Measurements from ENCODE around the gene FAM131C.

The FAM131C gene

DNA sequence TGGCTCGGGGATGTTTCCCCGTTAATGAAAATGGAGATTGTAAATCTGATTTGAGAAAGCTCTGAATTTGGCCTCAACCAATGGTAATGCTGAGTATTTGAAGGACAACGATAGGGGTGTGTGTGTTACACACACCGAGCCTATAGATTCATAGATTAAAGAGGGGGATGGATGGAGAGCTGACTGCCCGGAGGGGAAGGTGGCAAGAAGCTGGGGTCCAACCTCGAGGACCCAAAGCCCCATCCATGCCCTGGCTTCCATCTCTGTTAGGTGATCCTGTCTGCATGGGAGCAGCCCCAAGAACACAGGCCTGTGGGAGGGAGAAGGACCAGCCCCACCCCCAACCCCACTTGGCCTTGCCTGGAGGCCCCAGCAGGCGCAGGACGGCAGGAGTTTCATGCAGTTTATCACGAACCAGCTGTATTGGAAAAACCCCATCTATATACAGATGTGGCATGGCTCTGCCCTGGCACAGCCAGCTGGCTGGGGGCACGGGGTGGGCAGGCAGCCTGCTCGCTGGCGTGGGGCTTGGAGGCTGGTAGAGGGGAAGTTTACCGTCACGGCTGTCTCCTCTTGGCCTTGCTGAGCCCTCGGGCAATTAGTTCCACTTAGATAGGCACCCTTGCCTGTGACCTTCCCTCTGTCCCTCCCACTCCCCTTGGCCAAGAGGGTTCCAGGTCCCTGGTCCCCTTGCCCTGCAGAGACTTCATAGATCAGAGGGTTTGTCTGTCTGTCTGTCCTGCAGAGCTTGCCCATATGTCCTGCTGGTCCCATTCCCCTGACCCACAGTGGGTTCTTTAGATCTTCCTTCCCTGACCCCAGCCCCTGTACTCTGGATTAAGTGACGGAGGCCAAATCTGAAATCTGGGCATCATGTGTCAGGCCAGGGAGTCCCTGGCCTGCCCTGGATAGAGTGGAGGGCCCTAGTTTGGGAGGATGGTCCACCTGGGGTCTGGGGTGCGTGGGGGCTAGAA is 58.7 kb downstream of the FAM131C start:
- no peak for DNase-seq

DNA sequence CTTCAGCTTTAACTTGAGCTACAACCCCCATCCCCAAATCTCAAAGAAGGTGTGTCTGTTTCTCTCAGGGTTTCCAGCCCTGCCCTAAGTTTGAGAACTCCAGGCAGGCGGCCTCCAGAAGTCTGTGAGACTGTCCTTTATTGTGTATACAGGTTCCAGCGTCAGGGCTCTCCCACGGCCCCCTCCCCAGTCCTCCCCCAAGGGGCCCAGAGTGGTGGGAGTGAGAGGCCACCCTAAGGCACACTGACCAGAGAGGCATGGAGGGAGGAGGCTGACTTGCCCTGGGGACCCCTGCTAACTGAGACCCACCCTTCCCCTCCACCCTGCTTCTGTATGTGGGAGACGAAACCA is 59.6 kb downstream of the FAM131C start:
- DNase-seq, result no peak

DNA sequence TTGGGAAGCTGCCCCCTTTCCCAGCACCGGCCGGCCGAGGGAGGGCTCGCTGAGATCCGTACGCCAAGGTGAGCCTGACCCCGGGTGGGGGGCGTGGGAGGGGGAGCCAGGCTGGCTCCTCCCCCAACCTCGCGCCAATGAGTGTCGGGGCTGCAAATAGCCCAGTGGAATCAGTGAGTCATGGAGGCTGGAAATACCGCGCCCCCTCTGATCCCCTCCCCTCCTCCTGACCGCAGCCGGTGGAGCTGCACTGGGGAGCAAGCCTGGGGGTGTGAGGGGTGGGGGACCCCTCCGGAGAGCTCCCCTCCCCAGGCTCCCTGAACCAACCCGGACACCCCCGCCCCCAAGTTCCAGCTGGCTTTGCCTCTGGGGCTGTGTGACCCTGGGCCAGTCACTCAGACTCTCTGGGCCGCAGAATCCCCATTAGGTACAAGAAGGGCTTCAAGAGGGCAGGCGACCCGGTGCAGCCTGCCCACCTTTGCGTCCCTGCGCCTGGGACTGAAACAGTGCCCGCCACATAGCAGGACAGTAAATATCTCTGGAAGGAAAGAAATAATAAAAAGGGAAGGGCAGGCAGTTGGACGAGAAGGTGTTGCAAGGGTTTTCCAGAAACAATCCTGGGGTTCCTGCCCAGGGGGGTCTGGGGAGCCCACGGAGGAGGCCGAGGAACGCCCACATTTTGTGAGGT is 60.1 kb downstream of the FAM131C start:
- peak; percentile 65 for DNase-seq

DNA sequence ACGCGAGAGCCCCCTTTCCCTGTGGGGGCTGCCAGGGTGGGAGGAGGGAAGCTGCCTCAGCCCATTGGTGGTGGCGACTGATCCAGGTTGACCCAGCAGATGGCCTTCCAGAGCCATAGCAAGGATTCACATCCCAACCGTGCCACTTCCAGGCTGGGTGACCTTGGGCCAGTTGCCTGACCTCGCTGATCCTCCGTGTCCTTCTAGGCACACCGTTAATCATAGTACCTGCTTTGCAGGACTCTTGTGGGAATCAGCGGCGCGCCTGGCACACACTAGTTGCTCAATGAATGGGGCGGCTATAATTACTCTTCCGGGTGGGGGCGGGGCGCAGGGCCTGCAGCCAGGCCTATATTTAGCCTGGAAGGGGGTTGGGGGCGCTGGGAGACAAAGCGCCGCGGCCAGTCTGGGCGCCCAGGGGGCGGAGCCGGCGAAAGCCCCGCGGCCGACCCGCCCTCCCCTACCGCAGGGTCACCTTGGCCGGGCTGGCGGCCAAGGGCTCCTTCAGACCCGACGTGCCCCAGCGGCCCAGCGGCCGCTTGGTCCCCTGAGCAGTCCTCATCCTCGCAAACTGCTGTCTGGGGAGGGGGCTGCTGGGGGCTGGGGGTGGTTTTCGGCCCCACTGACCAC is 60.7 kb downstream of the FAM131C start:
- DNase-seq, result peak; percentile 51

DNA sequence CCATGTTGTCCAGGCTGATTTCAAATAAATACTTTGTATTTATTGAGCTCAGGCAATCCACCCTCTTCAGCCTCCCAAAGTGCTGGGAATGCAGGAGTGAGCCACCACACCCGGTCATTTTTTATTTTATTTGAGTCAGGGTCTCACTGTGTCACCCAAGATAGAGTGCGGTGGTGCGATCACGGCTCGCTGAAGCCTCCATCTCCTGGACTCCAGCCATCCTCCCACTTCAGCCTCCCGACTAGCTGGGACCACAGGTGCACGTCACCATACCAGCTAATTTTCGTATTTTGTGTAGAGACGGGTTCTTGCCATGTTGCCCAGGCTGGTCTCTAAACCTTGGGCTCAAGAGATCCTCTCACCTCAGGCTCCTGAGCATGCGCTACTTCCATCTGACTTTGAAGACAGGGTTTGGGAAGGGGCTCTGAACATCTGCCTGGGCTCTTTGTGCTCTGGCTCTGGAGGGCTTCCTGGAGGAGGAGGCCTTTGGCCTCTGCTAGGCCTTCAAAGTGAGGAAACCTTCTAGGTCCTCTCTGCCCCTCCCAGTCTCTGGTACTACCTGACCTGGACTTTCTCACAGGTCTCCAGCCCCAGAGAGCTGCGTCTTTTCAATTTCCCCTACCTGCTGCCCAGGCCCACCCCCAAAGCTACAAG is 61.4 kb downstream of the FAM131C start:
- DNase-seq, result no peak

DNA sequence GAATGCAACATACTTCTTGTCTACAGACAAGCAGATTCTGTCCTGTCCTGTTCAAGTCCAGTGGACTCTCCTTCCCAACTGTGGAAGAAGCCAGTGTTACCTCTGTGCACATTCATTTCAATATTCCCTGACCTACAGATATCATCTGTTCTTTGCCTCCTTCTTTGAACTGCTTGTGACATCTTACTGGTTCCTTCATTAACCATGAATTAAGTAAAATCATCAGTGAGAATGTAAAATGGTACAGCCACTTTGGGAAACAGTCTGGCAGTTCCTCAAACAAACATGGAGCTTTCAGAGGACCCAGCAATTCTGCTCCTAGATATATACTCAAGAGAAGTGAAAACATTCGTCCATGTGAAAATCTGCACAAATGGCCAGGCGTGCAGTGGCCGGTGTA is 62.6 kb downstream of the FAM131C start:
- no peak for DNase-seq

DNA sequence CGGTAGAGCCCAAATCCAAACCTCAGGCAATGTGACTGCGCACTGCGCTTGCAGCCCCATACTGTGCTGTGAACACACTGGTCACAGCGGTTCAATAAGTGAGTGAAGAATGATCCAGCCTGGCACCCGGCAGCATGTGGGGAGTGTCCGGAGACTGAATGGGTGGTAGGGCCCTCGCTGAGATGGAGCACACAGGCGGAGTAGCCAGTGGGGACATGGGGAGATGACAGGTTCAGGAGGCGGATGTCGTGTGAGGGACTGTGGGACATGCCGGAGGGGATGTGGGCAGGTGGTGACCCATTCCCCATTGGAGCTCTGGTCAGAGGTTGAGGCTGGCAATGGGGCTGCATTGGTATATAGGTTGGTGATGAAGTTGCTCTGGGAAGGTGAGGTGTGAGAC is 63.8 kb downstream of the FAM131C start:
- no peak for DNase-seq

DNA sequence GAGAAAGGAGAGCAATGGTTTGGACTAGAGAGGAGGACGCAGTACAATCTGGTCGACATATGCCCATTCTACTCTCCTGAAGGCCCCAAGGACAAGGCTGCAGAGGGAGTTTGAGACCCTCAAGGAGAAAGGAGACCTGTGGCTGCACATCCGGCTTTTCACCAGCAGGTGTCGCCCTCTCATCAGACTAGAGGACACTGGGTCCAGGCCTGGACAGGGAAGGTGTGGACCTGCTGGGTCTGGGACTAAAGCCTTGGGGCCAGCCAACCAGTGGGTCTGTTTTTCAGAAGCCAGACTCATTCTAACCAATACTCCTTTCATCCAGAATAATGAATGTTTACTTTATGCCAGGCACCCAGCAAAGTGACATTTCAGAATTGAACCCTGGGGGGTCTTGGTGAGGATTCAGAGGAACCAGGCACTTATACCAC is 64.4 kb downstream of the FAM131C start:
- peak; percentile 73 for DNase-seq

Measured in stimulated activated CD4-positive, alpha-beta T cell treated with anti-CD3 and anti-CD28 coated beads, Interleukin-4, amount 100 ng/mL, for 1 hour (primary cell).